ENCODE data around the gene TPBGL. TPM values are rescaled to one million over a fixed set of nuclear protein-coding genes. Genes with fewer than 3 reads are reported as not detected.

TPBGL gene
- total RNA-seq, 4 donors from 2014 or later: 0.29 to 2.8 (median 1.0) TPM; not detected in 1

DNA sequence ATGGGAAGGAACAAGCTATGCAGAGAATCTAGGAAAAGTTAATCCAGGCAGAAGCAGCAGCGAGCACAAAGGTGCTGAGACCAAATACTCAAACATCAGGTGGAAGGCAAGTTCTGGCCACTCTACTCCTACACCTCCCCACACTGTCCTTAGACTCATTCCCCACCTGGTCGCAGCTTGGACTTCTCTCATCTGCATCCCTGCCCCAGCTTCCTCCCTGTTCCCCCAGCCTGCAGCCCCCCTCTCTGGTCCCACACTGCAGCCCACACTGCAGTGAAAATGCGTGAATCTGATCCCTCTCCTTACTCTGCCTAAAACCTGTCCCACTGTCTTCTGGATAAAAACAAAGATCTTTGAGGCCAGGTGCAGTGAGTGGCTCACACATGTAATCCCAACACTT, 9.1 kb downstream of the TPBGL start:
- no peaks in the 10 kb centered on the region for H3K27me3 ChIP-seq
- H3K4me3 ChIP-seq: no peak overlapping the region
- no peak overlapping the region for H3K27ac ChIP-seq
- TF ChIP-seq POLR2A (IDR thresholded peaks at IDR 0.05): no peak
- TF ChIP-seq, protein P1, sequence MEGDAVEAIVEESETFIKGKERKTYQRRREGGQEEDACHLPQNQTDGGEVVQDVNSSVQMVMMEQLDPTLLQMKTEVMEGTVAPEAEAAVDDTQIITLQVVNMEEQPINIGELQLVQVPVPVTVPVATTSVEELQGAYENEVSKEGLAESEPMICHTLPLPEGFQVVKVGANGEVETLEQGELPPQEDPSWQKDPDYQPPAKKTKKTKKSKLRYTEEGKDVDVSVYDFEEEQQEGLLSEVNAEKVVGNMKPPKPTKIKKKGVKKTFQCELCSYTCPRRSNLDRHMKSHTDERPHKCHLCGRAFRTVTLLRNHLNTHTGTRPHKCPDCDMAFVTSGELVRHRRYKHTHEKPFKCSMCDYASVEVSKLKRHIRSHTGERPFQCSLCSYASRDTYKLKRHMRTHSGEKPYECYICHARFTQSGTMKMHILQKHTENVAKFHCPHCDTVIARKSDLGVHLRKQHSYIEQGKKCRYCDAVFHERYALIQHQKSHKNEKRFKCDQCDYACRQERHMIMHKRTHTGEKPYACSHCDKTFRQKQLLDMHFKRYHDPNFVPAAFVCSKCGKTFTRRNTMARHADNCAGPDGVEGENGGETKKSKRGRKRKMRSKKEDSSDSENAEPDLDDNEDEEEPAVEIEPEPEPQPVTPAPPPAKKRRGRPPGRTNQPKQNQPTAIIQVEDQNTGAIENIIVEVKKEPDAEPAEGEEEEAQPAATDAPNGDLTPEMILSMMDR (IDR thresholded peaks at IDR 0.05): no peak
- no peaks in the 10 kb centered on the region for H3K4me1 ChIP-seq
- no peaks in the 10 kb centered on the region for H3K9me3 ChIP-seq
- no peaks in the 10 kb centered on the region for H3K36me3 ChIP-seq
- intact Hi-C loops (cut with DNase I; ENCODE audit: low total_unique reads): loop anchor here (5.0 to 10.0 kb wide), 2 partner anchors 227 to 315 kb away; no protein-coding TSS in a partner anchor
- DNase-seq: no peak

DNA sequence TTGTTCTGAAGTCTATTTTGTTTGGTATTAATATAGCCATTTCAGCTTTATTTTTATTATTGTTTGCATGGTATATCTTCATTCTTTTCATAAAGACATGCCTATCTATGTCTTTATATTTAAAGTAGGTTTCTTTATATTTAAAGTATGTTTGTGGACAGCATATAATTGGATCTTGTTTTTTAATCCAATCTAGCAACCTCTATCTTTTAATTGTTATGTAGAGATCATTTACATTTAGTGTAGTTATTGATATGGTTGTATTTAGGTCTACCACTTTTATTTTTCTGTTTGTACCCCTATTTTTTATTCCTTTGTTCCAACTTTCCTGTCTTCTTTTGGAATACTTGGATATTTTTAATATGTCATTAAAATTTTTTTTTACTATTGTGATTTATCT, 13.8 kb downstream of the TPBGL start:
- no peaks in the 10 kb centered on the region for H3K4me1 ChIP-seq
- H3K9me3 ChIP-seq: no peaks in the 10 kb centered on the region
- no peaks in the 10 kb centered on the region for H3K36me3 ChIP-seq
- no peak overlapping the region for H3K27ac ChIP-seq
- no peaks in the 10 kb centered on the region for H3K27me3 ChIP-seq
- TF ChIP-seq POLR2A (IDR thresholded peaks at IDR 0.05): no peak
- TF ChIP-seq, protein P1 (IDR thresholded peaks at IDR 0.05): no peak
- DNase-seq: no peak
- no peak overlapping the region for H3K4me3 ChIP-seq
- intact Hi-C loops (cut with DNase I; ENCODE audit: low total_unique reads): no loop called here

DNA sequence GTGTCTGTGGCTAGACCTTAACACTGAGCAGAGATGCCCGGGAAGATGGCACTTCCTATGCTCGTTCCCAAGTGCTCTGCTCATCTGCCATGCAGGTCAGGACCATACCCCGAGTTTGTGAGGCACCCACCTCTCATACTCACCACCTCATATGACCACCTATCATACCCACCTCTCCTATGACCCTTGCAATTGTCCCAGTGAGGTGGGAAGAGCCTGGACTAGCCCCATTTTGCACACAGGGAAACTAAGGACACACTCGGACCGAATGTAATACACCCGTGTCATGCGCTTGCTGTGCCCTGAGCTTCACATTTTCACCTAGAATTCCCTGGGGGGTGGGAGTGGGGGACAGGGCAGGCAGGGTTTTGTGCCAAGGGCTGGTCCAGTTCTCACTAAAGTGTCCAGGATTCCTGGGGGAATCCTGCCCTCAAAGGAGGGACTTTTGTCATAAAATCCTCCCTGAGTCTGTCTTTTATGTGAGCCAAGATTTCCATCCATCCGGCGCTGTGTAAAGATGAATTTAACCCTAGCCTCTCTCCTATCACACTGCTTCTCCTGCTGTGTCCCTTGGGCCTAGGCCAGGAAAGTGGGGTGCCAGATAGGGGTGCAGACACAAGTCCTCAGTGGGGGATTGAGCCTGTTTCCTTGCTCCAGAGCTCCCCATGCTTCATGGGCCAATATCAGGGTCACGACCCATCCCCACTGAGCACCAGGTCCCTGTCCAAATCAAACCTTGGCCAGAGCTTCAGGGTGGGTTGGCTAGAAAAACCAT, 20.0 kb downstream of the TPBGL start:
- no peak overlapping the region for H3K4me3 ChIP-seq
- peak in 1 of 2 donors; percentile 11 for DNase-seq
- no peaks in the 10 kb centered on the region for H3K27me3 ChIP-seq
- no peaks in the 10 kb centered on the region for H3K9me3 ChIP-seq
- TF ChIP-seq, protein P1 (IDR thresholded peaks at IDR 0.05): no peak
- TF ChIP-seq POLR2A (IDR thresholded peaks at IDR 0.05): no peak
- intact Hi-C loops (cut with DNase I; ENCODE audit: low total_unique reads): no loop called here
- no peaks in the 10 kb centered on the region for H3K4me1 ChIP-seq
- no peak overlapping the region for H3K27ac ChIP-seq
- H3K36me3 ChIP-seq: no peaks in the 10 kb centered on the region

DNA sequence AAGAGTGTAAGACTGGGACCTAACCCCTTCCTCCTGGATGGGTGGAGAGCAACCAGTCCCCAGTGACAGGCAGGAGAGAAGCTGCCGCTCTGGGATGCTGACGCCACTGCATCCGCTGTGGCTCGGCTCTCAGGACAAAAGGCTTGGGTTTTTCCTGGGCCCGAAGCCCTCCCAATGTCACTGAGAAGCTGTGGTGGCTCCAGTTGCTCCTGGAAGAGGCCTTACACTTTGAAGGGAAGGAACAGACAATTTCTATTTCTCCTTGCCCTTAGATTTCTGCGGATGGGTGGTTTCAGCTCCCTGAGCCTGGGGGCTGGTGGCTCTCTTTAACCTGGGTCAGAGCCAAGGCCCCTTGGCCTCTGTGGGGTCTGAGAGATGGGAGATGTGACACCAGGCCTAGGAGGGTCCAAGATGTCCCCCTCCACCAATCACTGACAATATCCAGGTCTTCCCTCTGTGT, 21.4 kb downstream of the TPBGL start:
- DNase-seq: peak in 1 of 2 donors; percentile 8
- intact Hi-C loops (cut with DNase I; ENCODE audit: low total_unique reads): no loop called here
- H3K27ac ChIP-seq: no peak overlapping the region
- H3K4me3 ChIP-seq: no peak overlapping the region
- H3K36me3 ChIP-seq: no peaks in the 10 kb centered on the region
- H3K9me3 ChIP-seq: no peaks in the 10 kb centered on the region
- H3K27me3 ChIP-seq: no peaks in the 10 kb centered on the region
- TF ChIP-seq POLR2A (IDR thresholded peaks at IDR 0.05): no peak
- TF ChIP-seq, protein P1 (IDR thresholded peaks at IDR 0.05): no peak
- H3K4me1 ChIP-seq: no peaks in the 10 kb centered on the region

DNA sequence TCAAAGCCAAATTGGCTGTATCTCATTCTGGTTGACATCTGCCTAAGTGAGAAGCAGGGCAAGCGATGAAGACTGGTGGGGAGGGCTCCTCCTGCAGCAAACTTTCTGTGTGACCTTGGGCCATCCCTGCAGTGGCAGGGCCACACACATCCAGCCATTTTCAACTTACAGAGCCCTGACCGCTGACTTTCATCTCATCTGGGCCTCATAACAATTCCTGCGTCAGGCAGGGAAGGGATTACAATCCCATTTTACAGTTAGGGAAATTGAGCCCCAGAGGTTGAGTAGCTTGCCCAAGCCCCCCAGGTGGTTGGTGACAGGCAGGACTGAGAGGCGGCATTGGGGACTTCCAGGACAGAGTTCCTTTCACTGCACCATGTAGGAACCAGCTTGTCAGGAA, 21.9 kb downstream of the TPBGL start:
- no peaks in the 10 kb centered on the region for H3K36me3 ChIP-seq
- TF ChIP-seq POLR2A (IDR thresholded peaks at IDR 0.05): no peak
- TF ChIP-seq, protein P1 (IDR thresholded peaks at IDR 0.05): no peak
- peak in 1 of 2 donors; percentile 6 for DNase-seq
- no peaks in the 10 kb centered on the region for H3K9me3 ChIP-seq
- H3K27ac ChIP-seq: no peak overlapping the region
- no peak overlapping the region for H3K4me3 ChIP-seq
- no peaks in the 10 kb centered on the region for H3K27me3 ChIP-seq
- H3K4me1 ChIP-seq: no peaks in the 10 kb centered on the region
- intact Hi-C loops (cut with DNase I; ENCODE audit: low total_unique reads): no loop called here
